Fibroblast of mammary gland (primary cell): ENCODE results near the gene VWA5B1.

Source experiments
- DNase-seq: peaks from one replicate; pipeline ENCODE4 v3.0.0-alpha.2; 2010; ENCODE audit warnings: low read depth
- H3K4me3 ChIP-seq: 2 replicates; pipeline ENCODE4 v1.5.1; 2011; ENCODE audit warnings: low read depth, mild to moderate bottlenecking, low read length, moderate library complexity; ENCODE audit not compliant: control insufficient read depth
- CTCF ChIP-seq: conservative IDR thresholded peaks from 2 replicates; pipeline ENCODE4 v1.5.1; 2011; ENCODE audit warnings: low read depth, low read length, inconsistent platforms; ENCODE audit not compliant: control insufficient read depth, insufficient read depth

VWA5B1 gene

GRCh38 chr1:20375563-20375962 is 84.9 kb downstream of the VWA5B1 start:
- peak; percentile 42 for DNase-seq
- TF ChIP-seq CTCF = no peak
- H3K4me3 ChIP-seq = no peak overlapping the region

GRCh38 chr1:20376171-20376570 is 85.5 kb downstream of the VWA5B1 start:
- no peak for TF ChIP-seq CTCF
- DNase-seq = no peak
- H3K4me3 ChIP-seq = no peak overlapping the region

- TF ChIP-seq CTCF = peak; percentile 78
- H3K4me3 ChIP-seq = no peak overlapping the region
- DNase-seq = peak; percentile 52
Measured at GRCh38 chr1:20376880-20377494, 86.3 kb downstream of the VWA5B1 start.

- no peak for DNase-seq
- TF ChIP-seq CTCF = no peak
- H3K4me3 ChIP-seq = no peak overlapping the region
Measured at GRCh38 chr1:20377516-20378270, 87.0 kb downstream of the VWA5B1 start.

GRCh38 chr1:20379075-20379474 is 88.4 kb downstream of the VWA5B1 start:
- TF ChIP-seq CTCF = no peak
- no peak overlapping the region for H3K4me3 ChIP-seq
- no peak for DNase-seq

GRCh38 chr1:20380175-20380574 is 89.5 kb downstream of the VWA5B1 start:
- TF ChIP-seq CTCF = no peak
- DNase-seq = no peak
- H3K4me3 ChIP-seq = no peak overlapping the region

- H3K4me3 ChIP-seq = no peak overlapping the region
- no peak for TF ChIP-seq CTCF
- peak; percentile 96 for DNase-seq
Measured at GRCh38 chr1:20380616-20381035, 90.0 kb downstream of the VWA5B1 start.
